SK-N-SH treated with all-trans-retinoic acid at 6 μM for 48 hours (cell line): ENCODE results near the gene PARD3.

ENCODE experiments used
- CSDC2 ChIP-seq: fragments of 250-450 bp; sonication (Bioruptor Pico); IDR thresholded peaks from 2 replicates; pipeline ENCODE4 v1.5.0; 2020; ENCODE audit warnings: mild to moderate bottlenecking, moderate library complexity
- CSRNP3 ChIP-seq: fragments of 250-450 bp; sonication (Bioruptor Pico); IDR thresholded peaks from 2 replicates; pipeline ENCODE4 v1.5.1; 2021; ENCODE audit warnings: mild to moderate bottlenecking, moderate library complexity
- ESRRG ChIP-seq: fragments of 250-450 bp; sonication (Bioruptor Pico); IDR thresholded peaks from 2 replicates; pipeline ENCODE4 v1.6.1; 2021; ENCODE audit warnings: mild to moderate bottlenecking
- GLIS3 ChIP-seq: fragments of 250-450 bp; sonication (Bioruptor Pico); IDR thresholded peaks from 2 replicates; pipeline ENCODE4 v1.5.0; 2020; ENCODE audit warnings: mild to moderate bottlenecking, moderate library complexity
- PATZ1 ChIP-seq: fragments of 250-450 bp; sonication (Bioruptor Pico); IDR thresholded peaks from 2 replicates; pipeline ENCODE4 v1.8.0; 2020; ENCODE audit warnings: mild to moderate bottlenecking, moderate library complexity, borderline replicate concordance
- POU6F1 ChIP-seq: fragments of 250-450 bp; sonication (Bioruptor Pico); IDR thresholded peaks from 2 replicates; pipeline ENCODE4 v1.8.0; 2021; ENCODE audit warnings: low read depth, mild to moderate bottlenecking, moderate library complexity, borderline replicate concordance
- PPARA ChIP-seq: fragments of 250-450 bp; sonication (Bioruptor Pico); IDR thresholded peaks from 2 replicates; pipeline ENCODE4 v1.5.0; 2020; ENCODE audit warnings: mild to moderate bottlenecking, borderline replicate concordance
- RARB ChIP-seq: fragments of 250-450 bp; sonication (Bioruptor Pico); IDR thresholded peaks from 2 replicates; pipeline ENCODE4 v1.8.0; 2021; ENCODE audit warnings: mild to moderate bottlenecking, moderate library complexity
- SNAI2 ChIP-seq: fragments of 250-450 bp; sonication (Bioruptor Pico); IDR thresholded peaks from 2 replicates; pipeline ENCODE4 v1.5.0; 2020; ENCODE audit warnings: mild to moderate bottlenecking, moderate library complexity
- ZFP3 ChIP-seq: fragments of 250-450 bp; sonication (Bioruptor Pico); IDR thresholded peaks from 2 replicates; pipeline ENCODE4 v1.5.0; 2020; ENCODE audit warnings: mild to moderate bottlenecking, moderate library complexity
- ZFP30 ChIP-seq: fragments of 450-650 bp; formaldehyde crosslinking; IDR thresholded peaks from 2 replicates; pipeline ENCODE4 v1.5.0; 2022; ENCODE audit warnings: mild to moderate bottlenecking, moderate library complexity
- ZNF8 ChIP-seq: fragments of 450-650 bp; formaldehyde crosslinking; IDR thresholded peaks from 2 replicates; pipeline ENCODE4 v1.5.0; 2020; ENCODE audit warnings: mild to moderate bottlenecking, moderate library complexity

- TF ChIP-seq PPARA (CRISPR knock-in tag) (no peak), ZFP30 (CRISPR knock-in tag) (no peak), ZNF8 (CRISPR knock-in tag) (no peak), POU6F1 (CRISPR knock-in tag) (no peak), CSDC2 (CRISPR knock-in tag) (no peak), ZFP3 (CRISPR knock-in tag) (no peak), RARB (CRISPR knock-in tag) (no peak), ESRRG (CRISPR knock-in tag) (no peak), CSRNP3 (CRISPR knock-in tag) (no peak), GLIS3 (no peak), SNAI2 (no peak), PATZ1 (CRISPR knock-in tag) (no peak)
These were observed 471.3 kb downstream of the PARD3 start for GRCh38 chr10:34343764-34344163.
